ENCODE data around the gene RB1. TPM values are rescaled to one million over a fixed set of nuclear protein-coding genes. Genes with fewer than 3 reads are reported as not detected.

Gene RB1
- polyA plus RNA-seq, 1 donor: 59.2 TPM

DNA sequence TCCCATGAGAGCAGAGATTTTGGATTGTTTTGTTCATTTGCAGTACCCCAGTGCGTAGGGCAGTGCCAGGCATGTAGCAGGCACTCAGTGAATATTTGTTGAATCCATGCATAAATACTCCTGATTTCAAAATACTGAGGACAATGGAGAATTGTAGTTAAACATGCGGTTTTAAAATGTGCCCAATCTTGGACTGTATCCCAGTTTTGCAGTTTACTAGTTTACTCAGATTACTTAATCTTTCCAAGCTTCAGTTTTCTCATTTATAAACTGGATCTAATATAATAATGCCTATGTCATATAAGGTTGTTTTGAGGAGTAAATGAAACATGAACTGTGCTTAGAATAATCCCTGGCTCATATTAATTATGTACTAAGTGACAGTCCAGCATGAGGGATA is 190.3 kb downstream of the RB1 start:
- no peak for DNase-seq (ENCODE audit: low read depth)

DNA sequence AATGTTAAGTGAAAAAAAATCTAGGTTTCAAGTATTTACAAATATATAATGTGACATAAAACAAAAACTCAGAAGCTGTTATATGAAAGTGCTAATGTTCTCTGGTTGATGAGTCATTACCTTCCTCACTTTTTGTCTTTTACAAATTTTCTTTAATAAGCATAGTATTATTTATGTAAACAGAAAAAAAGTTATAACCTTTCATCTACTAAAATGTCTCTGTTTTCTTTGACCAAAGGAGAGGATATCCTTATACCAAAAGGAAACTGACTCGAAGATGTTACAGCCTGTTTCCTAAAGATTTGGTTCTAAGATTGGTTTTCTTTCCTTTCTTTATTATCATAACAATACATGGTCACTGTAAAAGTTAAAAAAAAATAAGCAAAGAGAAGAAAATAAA is 191.3 kb downstream of the RB1 start:
- DNase-seq (ENCODE audit: low read depth): no peak

DNA sequence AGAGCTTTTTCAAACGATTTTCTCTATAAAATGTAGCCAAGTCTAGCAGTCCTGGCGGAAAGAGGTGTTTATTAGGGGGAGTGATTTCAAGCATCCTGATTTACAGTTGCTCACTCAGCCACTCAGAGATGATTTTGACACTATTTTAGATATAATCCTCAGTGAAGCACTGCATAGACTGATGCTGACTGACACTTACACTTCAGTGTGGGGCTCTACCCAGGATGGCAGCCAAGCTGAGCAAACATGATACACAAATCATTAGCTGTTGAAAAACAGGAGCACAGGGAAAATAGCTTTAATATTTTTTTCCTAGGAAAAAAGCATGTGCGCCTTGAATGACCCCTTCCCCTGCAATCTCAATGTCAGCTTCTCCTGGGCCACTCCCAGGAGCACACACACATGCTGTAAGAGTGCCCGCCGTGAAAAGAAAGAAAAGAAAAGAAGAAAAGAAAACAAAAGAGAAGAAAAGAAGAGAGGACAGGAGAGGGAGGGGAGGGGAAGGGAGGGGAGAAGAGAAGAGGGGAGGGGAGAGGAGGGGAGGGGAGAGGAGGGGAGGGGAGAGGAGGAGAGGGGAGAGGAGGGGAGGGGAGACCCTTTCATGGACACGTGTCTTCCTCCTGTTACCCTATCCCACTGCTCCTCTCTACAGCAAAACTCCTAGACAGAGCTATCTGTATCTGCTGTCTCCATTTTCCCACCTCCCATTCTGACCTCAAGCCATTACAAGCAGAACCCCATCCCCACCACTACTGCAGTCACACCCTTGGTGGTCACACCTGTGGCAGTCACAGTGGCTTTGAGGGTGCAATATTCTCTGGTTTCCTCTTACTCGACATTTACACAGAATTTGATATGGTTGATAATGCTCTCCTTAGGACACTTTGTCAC is 193.0 kb downstream of the RB1 start:
- no peak for DNase-seq (ENCODE audit: low read depth)

DNA sequence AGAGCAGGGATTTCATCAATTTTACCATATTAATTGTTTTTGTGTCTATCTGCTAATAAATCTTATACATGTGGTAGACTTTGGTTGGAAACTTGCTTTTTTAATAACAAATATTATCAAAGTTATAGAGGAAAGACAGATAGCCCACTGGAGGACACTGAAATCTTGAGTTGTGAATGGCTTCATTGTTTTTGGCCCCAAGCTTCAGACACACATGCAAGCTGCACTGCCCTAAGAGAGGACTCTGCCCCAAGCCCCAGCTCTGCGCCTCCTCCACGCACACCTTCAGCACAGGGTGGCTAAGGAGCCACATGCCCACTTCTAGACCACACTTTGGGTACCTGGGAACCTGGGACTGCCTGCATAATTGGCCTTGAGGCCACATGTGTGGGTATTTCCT is 194.1 kb downstream of the RB1 start:
- no peak for DNase-seq (ENCODE audit: low read depth)

DNA sequence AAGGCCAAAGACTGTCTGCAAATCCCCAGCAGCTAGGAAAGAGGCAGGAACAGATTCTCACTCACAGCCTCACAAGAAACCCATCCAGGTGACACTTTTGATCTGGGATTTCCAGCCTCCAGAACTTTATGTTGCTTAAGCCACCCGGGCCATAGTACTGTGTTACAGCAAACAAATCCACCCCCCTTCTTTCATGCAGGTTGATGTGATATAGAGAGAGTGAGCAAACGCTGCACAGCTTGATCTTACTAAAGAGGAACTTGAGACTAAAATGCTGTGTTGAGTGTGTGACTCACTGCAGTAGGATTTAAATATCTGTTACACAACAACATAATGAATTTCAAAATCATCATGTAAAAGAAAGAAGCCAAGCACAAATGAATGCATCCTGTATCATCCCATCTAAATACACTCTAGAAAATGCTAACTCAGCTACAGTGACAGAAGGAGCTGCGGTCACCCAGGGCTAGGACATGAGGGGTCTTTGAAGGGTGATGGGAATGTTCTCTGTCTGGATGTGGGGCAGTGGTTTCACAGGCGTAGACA is 197.2 kb downstream of the RB1 start:
- no peak for DNase-seq (ENCODE audit: low read depth)

- DNase-seq (ENCODE audit: low read depth): no peak
Measured at GRCh38 chr13:48501705-48502104, 198.2 kb downstream of the RB1 start.

DNA sequence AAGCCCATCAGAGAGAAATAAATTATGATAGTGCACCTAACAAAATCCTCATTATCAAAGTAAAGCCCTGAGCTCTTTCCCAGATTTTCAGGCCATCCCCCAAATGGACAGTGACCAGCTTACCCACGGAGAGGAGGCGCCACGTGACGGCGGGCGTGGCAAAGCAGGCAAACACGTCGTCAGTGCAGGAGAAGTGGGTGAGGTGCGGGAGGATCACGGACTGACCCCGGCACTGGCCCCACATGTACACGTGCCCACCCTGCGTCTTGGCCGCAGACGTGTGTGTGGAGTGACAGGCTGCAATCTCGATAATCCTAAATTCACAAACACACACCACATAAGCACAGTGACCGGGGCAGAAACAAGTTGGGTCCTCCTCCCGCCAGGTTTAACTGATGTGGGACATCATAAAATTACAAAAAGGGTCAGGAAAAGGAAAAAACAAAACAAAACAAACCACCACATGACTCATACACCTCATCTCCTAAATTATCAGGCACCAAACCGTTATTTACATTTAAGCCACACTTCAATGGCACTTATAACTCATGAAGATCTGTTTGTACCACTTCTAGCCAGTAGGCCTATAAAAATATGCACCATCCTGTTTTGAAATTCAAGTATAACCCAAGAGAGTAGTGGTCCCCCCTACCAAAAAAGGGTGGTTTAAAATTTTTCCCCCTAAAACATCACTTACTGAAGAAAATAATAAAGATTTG is 199.2 kb downstream of the RB1 start:
- DNase-seq (ENCODE audit: low read depth): no peak

DNA sequence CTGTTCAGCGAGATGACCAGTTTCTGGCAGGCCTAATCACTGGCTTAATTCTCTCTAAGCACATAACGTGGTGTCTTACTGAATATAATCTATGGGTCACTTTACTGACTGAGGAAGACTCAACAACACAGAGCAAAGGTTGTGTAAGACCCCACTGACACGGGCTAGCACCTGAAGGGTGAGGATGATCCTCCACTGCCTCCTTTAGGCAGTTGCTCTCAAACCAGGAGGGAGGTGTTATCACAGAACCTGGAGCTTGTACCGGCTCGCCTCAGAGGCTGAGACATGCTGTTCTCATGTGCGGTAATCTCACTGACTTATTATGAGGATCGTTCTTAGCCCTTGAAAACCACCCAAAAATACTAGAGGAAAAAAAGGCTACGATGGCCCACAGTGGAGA is 201.1 kb downstream of the RB1 start:
- DNase-seq (ENCODE audit: low read depth): no peak

DNA sequence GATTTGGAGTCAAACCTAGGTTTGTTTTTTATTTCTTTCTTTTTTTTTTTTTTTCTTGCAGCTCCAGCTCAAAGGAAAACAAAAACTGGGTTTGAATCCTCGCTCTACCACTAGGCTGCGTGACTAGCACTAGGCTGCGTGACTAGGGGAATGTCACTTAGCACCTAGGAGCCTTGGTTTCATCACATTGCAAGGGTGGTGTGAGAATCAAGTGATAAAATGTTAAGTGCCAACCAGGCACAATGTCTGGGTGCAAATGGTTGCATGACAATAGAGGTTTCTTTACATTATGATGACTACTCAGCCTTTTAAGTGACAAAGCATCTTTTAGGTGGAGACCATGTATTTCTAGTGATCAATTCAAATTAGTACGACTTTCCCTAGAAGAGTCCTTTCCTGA is 201.5 kb downstream of the RB1 start:
- no peak for DNase-seq (ENCODE audit: low read depth)

DNA sequence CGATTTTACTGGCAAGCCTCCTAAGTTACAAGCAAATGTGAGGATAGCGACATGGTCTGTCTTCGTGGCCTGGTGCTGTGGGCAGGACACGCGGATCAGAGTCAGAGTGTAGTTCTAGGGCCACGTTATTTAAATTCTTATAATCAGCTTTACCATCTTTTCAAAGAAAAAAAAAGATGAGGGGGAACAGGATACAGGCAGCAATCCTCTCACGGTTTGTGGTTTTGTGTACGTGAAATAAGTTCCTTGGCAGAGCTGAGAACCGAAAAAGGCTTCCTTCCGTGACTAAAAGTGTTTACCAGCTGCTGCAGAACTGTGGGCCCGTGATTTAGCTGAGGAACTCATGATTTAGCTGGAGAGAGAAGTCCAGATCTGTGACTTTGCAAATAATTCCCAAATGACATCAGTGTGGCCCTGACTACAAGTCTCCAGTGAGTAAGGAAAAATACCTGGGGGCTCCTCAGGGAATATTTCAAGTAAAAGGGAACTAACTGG is 202.1 kb downstream of the RB1 start:
- peak; percentile 46 for DNase-seq (ENCODE audit: low read depth)

DNA sequence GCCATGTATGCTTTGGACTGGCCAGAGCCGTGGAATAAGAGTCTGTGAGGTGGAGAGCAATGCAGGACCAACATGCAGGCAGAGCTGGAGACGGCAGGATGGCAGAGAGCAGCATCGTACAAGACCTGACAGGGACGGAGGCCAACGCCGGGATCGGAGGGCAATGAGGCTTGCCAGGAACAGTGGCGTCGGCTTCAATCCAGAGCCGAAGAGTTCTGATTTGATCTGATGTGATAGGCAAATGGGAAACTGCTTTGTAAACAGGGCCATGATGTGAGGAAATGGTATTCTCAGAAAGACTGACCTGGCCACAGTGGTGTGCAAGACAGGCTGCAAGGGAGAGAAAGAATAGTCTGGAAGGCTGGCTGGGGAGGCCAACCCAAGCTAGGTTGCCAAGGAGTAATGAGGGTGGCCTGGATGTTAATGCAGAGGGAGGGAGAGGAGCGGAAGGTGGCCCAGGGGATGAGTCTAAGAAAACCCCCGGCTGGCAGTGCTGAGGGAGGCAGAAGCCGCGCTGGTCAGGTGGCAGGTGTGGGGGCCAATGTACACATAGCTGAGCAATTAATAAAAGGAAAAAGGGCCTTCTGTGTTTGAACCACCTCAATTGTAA is 202.6 kb downstream of the RB1 start:
- DNase-seq (ENCODE audit: low read depth): no peak

DNA sequence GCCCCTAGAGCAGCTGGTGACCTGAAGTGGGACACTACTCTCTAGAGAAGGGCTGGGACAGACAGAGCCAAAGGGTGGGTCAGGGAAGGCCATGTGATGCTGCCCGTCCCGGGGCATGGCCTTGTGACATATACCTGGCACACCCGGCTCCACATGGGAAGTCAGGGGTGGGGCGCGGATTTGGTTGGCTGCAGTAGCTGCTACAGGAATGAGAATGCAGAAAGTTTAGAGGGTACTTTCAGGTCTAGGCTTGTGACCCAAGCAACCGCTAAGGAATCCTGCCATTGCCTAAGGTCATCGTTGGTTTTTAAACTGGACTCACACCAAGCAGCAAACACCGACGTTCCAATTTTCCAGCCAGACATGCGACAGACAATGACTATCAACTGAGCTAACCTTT is 203.5 kb downstream of the RB1 start:
- DNase-seq (ENCODE audit: low read depth): no peak

GRCh38 chr13:48508011-48508410 is 204.5 kb downstream of the RB1 start:
- DNase-seq (ENCODE audit: low read depth): no peak

- DNase-seq (ENCODE audit: low read depth): no peak
Measured at GRCh38 chr13:48510698-48511097, 207.1 kb downstream of the RB1 start.

- DNase-seq (ENCODE audit: low read depth): no peak
Measured at GRCh38 chr13:48511621-48512230, 208.2 kb downstream of the RB1 start.

GRCh38 chr13:48514793-48515192 is 211.2 kb downstream of the RB1 start:
- DNase-seq (ENCODE audit: low read depth): no peak

GRCh38 chr13:48515732-48516131 is 212.2 kb downstream of the RB1 start:
- DNase-seq (ENCODE audit: low read depth): no peak

GRCh38 chr13:48518083-48518482 is 214.5 kb downstream of the RB1 start:
- DNase-seq (ENCODE audit: low read depth): no peak

- no peak for DNase-seq (ENCODE audit: low read depth)
Measured at GRCh38 chr13:48526286-48526685, 222.7 kb downstream of the RB1 start.

- DNase-seq (ENCODE audit: low read depth): no peak
Measured at GRCh38 chr13:48527955-48528354, 224.4 kb downstream of the RB1 start.

GRCh38 chr13:48528720-48529119 is 225.2 kb downstream of the RB1 start:
- DNase-seq (ENCODE audit: low read depth): no peak

GRCh38 chr13:48530833-48531232 is 227.3 kb downstream of the RB1 start:
- DNase-seq (ENCODE audit: low read depth): no peak
